ENCODE results near the gene FOXRED1.

Gene FOXRED1

GRCh38 chr11:126229858-126230540 is 39.0 kb upstream of the FOXRED1 start:
- peaks cover 18% of the 10 kb centered on the region for H3K9me3 Mint-ChIP-seq
- H3K36me3 Mint-ChIP-seq (ENCODE audit: low read depth) = peaks cover 37% of the 10 kb centered on the region
- no peaks in the 10 kb centered on the region for H3K27me3 Mint-ChIP-seq (ENCODE audit: low read depth, poor library complexity)
- H3K4me1 Mint-ChIP-seq = no peaks in the 10 kb centered on the region
- no peak overlapping the region for H3K4me3 Mint-ChIP-seq
- H3K27ac Mint-ChIP-seq = no peak overlapping the region
- DNase-seq = no peak
- no peak for TF ChIP-seq CTCF (IDR thresholded peaks at IDR 0.05)

GRCh38 chr11:126231725-126232459 is 37.1 kb upstream of the FOXRED1 start:
- peaks cover 41% of the 10 kb centered on the region for H3K36me3 Mint-ChIP-seq (ENCODE audit: low read depth)
- H3K9me3 Mint-ChIP-seq = peaks cover 5% of the 10 kb centered on the region
- DNase-seq = no peak
- no peaks in the 10 kb centered on the region for H3K4me1 Mint-ChIP-seq
- TF ChIP-seq CTCF (IDR thresholded peaks at IDR 0.05) = no peak
- H3K4me3 Mint-ChIP-seq = no peak overlapping the region
- H3K27ac Mint-ChIP-seq = no peak overlapping the region
- H3K27me3 Mint-ChIP-seq (ENCODE audit: low read depth, poor library complexity) = no peaks in the 10 kb centered on the region

- no peak for DNase-seq
- no peaks in the 10 kb centered on the region for H3K4me1 Mint-ChIP-seq
- TF ChIP-seq CTCF (IDR thresholded peaks at IDR 0.05) = no peak
- no peak overlapping the region for H3K27ac Mint-ChIP-seq
- H3K36me3 Mint-ChIP-seq (ENCODE audit: low read depth) = peaks cover 38% of the 10 kb centered on the region
- H3K9me3 Mint-ChIP-seq = no peaks in the 10 kb centered on the region
- H3K27me3 Mint-ChIP-seq (ENCODE audit: low read depth, poor library complexity) = no peaks in the 10 kb centered on the region
- no peak overlapping the region for H3K4me3 Mint-ChIP-seq
Measured at GRCh38 chr11:126232683-126233082, 36.3 kb upstream of the FOXRED1 start.

GRCh38 chr11:126233391-126233790 is 35.6 kb upstream of the FOXRED1 start:
- no peaks in the 10 kb centered on the region for H3K9me3 Mint-ChIP-seq
- DNase-seq = no peak
- TF ChIP-seq CTCF (IDR thresholded peaks at IDR 0.05) = no peak
- H3K4me1 Mint-ChIP-seq = no peaks in the 10 kb centered on the region
- H3K4me3 Mint-ChIP-seq = no peak overlapping the region
- H3K27ac Mint-ChIP-seq = no peak overlapping the region
- H3K27me3 Mint-ChIP-seq (ENCODE audit: low read depth, poor library complexity) = no peaks in the 10 kb centered on the region
- peaks cover 45% of the 10 kb centered on the region for H3K36me3 Mint-ChIP-seq (ENCODE audit: low read depth)

GRCh38 chr11:126246636-126247035 is 22.3 kb upstream of the FOXRED1 start:
- no peak for DNase-seq
- TF ChIP-seq CTCF (IDR thresholded peaks at IDR 0.05) = no peak
- no peak overlapping the region for H3K4me3 Mint-ChIP-seq
- no peak overlapping the region for H3K27ac Mint-ChIP-seq
- no peaks in the 10 kb centered on the region for H3K4me1 Mint-ChIP-seq
- peaks cover 61% of the 10 kb centered on the region for H3K36me3 Mint-ChIP-seq (ENCODE audit: low read depth)
- no peaks in the 10 kb centered on the region for H3K9me3 Mint-ChIP-seq
- H3K27me3 Mint-ChIP-seq (ENCODE audit: low read depth, poor library complexity) = no peaks in the 10 kb centered on the region

GRCh38 chr11:126253265-126253664 is 15.7 kb upstream of the FOXRED1 start:
- Mint-ChIP-seq H3K27me3 (ENCODE audit: low read depth, poor library complexity) (no peaks in the 10 kb centered on the region), H3K4me3 (no peak overlapping the region), H3K4me1 (no peaks in the 10 kb centered on the region), H3K36me3 (ENCODE audit: low read depth) (peaks cover 40% of the 10 kb centered on the region), H3K27ac (no peak overlapping the region), H3K9me3 (no peaks in the 10 kb centered on the region)
- TF ChIP-seq CTCF (IDR thresholded peaks at IDR 0.05) = no peak
- no peak for DNase-seq

All from nephron progenitor cell (in vitro differentiated cells).